Hepatocyte (in vitro differentiated cells): ENCODE data around the gene SMYD1. TPM values are rescaled to one million over a fixed set of nuclear protein-coding genes. Genes with fewer than 3 reads are reported as not detected.

Source experiments
- DNase-seq: peaks from one replicate; pipeline ENCODE4 v3.0.0-alpha.2; 2016; ENCODE audit warnings: low spot score
- H2AFZ ChIP-seq: fragments of 200-600 bp; sonication (generic); 2 replicates; pipeline ENCODE4 v1.6.0; 2016; ENCODE audit warnings: antibody characterized with exemption, mild to moderate bottlenecking
- H3K27ac ChIP-seq: fragments of 200-600 bp; sonication (generic); 2 replicates; pipeline ENCODE4 v1.5.1; 2016; ENCODE audit warnings: mild to moderate bottlenecking
- H3K27me3 ChIP-seq: fragments of 200-600 bp; sonication (generic); 2 replicates; pipeline ENCODE4 v1.6.1; 2016
- H3K36me3 ChIP-seq: fragments of 200-600 bp; sonication (generic); replicated peaks from 2 replicates; pipeline ENCODE4 v1.5.1; 2016; ENCODE audit warnings: low read depth; ENCODE audit not compliant: insufficient read depth
- H3K4me1 ChIP-seq: fragments of 200-600 bp; sonication (generic); 2 replicates; pipeline ENCODE4 v1.5.1; 2016; ENCODE audit warnings: mild to moderate bottlenecking, moderate library complexity; ENCODE audit not compliant: insufficient read depth
- H3K4me2 ChIP-seq: fragments of 200-600 bp; sonication (generic); 2 replicates; pipeline ENCODE4 v1.6.0; 2016
- H3K4me3 ChIP-seq: fragments of 200-600 bp; sonication (generic); 2 replicates; pipeline ENCODE4 v1.5.1; 2016; ENCODE audit warnings: mild to moderate bottlenecking
- H3K79me2 ChIP-seq: fragments of 200-600 bp; sonication (generic); 2 replicates; pipeline ENCODE4 v1.6.0; 2017; ENCODE audit warnings: mild to moderate bottlenecking
- H3K9me2 ChIP-seq: fragments of 200-600 bp; sonication (generic); replicated peaks from 2 replicates; pipeline ENCODE4 v1.6.0; 2017; ENCODE audit warnings: mild to moderate bottlenecking; ENCODE audit not compliant: insufficient read depth
- H3K9me3 ChIP-seq: fragments of 200-600 bp; sonication (generic); 2 replicates; pipeline ENCODE4 v1.5.1; 2016; ENCODE audit warnings: low read depth, mild to moderate bottlenecking
- H4K20me1 ChIP-seq: fragments of 200-600 bp; sonication (generic); 2 replicates; pipeline ENCODE4 v1.6.0; 2016; ENCODE audit warnings: mild to moderate bottlenecking; ENCODE audit not compliant: insufficient read depth, poor library complexity, severe bottlenecking
- EZH2 ChIP-seq: fragments of 200-600 bp; sonication (generic); IDR thresholded peaks from 2 replicates; pipeline ENCODE4 v1.6.1; 2016; ENCODE audit warnings: antibody characterized with exemption, mild to moderate bottlenecking, borderline replicate concordance
- EZH2phosphoT487 ChIP-seq: fragments of 200-600 bp; sonication (generic); IDR thresholded peaks from one replicate; pipeline ENCODE4 v1.6.1; 2018; ENCODE audit warnings: antibody characterized with exemption, mild to moderate bottlenecking, low read depth, moderate library complexity; ENCODE audit not compliant: unreplicated experiment, severe bottlenecking
- WGBS: methylation state at CpG from one replicate; pipeline ENCODE4 v1.1.6; 2016; ENCODE audit warnings: low lambda C conversion rate; ENCODE audit errors: missing lambda C conversion rate; 5-methylcytosine and 5-hydroxymethylcytosine counted together
- polyA plus RNA-seq: library from polyadenylated mRNA; unstranded; fragments of >200 nt; fragmentation: Nextera tagmentation; extraction: Ambion mirVana; gene quantifications from 2 replicates; pipeline ENCODE4 v1.2.1, GENCODE V29; 2016
- total RNA-seq: library from RNA; depleted of rRNA; stranded (reverse); fragments of >200 nt; gene quantifications from 2 replicates; pipeline ENCODE4 v1.2.3, GENCODE V29; 2014
- TF ChIP-seq, protein P1 (sequence below): fragments of 200-600 bp; sonication (generic); IDR thresholded peaks from 2 replicates; pipeline ENCODE4 v1.5.1; 2016; ENCODE audit warnings: antibody characterized with exemption, mild to moderate bottlenecking; ENCODE audit not compliant: poor library complexity

The SMYD1 gene
- total and polyA plus RNA-seq, 2 experiments from 2014 or later: 0.10 TPM; not detected in 1

DNA sequence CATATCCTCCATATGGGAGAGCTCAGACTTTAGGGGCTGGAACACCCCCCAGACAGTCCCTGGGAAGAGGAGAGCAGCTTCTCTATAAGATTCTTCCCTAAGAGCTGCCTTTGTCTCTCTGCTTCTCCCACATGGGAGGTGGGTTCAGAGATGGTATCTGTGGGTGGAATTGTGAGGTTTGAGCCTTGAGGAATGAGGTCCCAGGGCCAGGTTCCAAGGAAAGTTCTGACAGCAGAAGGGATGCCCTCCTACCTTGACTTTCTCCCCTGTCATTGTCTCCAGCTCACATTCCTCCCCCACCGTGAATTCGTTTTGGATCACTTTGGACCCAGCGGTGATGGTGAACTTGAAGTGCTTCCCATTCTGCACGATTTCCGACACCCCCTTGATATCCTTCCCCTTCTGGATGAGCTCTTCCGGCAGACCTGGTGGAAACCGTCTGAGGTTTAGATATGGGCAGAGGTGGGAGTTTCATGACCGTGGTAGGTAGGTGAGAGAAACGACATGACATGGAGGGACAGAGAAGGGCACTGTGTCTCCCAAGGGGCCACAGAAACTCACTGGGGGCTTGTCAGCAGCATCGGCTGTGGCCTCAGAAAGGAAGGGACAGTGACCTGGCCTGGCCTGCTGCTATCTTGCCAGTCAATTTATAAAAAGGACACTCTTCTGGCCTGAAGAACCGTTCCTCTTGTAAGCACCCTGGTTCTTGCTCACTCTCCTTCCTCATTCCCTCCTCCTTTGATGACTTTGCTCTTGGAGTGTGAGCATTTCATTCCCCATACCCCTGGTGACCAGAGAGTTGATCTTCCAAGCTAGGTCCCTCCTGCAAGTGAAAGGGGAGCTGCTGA lies 58.5 kb downstream of the SMYD1 start:
- H3K27ac ChIP-seq: peak overlapping the region; percentile 91
- peaks cover 2% of the 10 kb centered on the region for H3K79me2 ChIP-seq
- no peaks in the 10 kb centered on the region for H3K9me3 ChIP-seq
- no peak overlapping the region for H3K4me3 ChIP-seq
- H3K4me2 ChIP-seq: peak overlapping the region; percentile 71
- H2AFZ ChIP-seq: no peak overlapping the region
- H3K4me1 ChIP-seq: peaks cover 26% of the 10 kb centered on the region
- no peaks in the 10 kb centered on the region for H3K36me3 ChIP-seq
- peaks cover 5% of the 10 kb centered on the region for H4K20me1 ChIP-seq
- WGBS: 89% methylated on average over 11 of the region's 11 CpGs
- no peaks in the 10 kb centered on the region for H3K9me2 ChIP-seq
- TF ChIP-seq, protein P1, sequence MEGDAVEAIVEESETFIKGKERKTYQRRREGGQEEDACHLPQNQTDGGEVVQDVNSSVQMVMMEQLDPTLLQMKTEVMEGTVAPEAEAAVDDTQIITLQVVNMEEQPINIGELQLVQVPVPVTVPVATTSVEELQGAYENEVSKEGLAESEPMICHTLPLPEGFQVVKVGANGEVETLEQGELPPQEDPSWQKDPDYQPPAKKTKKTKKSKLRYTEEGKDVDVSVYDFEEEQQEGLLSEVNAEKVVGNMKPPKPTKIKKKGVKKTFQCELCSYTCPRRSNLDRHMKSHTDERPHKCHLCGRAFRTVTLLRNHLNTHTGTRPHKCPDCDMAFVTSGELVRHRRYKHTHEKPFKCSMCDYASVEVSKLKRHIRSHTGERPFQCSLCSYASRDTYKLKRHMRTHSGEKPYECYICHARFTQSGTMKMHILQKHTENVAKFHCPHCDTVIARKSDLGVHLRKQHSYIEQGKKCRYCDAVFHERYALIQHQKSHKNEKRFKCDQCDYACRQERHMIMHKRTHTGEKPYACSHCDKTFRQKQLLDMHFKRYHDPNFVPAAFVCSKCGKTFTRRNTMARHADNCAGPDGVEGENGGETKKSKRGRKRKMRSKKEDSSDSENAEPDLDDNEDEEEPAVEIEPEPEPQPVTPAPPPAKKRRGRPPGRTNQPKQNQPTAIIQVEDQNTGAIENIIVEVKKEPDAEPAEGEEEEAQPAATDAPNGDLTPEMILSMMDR: no peak
- TF ChIP-seq EZH2phosphoT487: no peak
- no peak for TF ChIP-seq EZH2
- no peak for DNase-seq
- H3K27me3 ChIP-seq: no peaks in the 10 kb centered on the region

DNA sequence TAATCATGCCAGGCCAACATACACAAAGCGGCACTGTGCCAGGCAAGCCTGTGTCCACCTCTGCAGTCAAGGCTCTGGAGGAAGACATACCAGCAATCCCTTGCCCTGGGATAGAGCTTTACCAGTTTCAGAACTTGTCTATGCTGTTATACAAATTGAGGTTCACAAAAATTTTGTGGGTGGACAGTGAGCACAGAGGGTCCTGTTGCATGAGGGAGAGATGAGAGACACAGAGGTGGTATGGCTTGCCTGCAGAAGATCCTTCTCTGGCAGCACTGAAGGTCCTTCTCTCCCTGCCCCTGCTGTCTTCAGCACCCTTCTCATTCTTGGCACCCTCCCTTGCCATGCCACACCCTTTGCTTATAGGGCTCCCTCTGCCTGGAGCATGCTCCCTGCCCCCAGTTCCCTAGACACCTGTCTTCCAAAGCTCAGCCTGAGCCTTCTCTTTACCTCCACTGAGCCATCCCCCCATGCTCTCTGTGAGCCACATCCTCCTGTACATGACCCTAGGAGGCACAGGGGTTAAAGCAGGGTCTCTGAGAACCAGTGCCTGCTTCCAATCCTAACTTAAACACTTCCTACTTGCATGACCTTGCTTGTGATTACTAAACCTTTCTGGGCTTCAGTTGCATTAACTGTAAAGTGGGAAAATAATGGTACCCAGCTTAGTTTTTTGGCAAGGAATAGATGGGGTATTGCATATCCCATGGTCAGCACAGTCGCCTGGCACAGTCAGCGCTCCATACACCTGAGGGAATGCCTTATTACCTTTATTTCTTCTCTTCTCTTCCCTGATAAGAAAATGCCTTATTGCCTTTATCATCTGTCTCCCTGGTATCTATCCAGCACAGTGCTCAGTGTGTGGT lies 59.4 kb downstream of the SMYD1 start:
- H3K36me3 ChIP-seq: no peaks in the 10 kb centered on the region
- H3K4me1 ChIP-seq: peaks cover 32% of the 10 kb centered on the region
- WGBS: 91% methylated on average over 3 of the region's 3 CpGs
- H3K79me2 ChIP-seq: peaks cover 2% of the 10 kb centered on the region
- no peaks in the 10 kb centered on the region for H3K27me3 ChIP-seq
- peaks cover 5% of the 10 kb centered on the region for H4K20me1 ChIP-seq
- peak overlapping the region; percentile 71 for H3K4me2 ChIP-seq
- no peaks in the 10 kb centered on the region for H3K9me2 ChIP-seq
- no peak overlapping the region for H2AFZ ChIP-seq
- no peaks in the 10 kb centered on the region for H3K9me3 ChIP-seq
- peak overlapping the region; percentile 23 for H3K4me3 ChIP-seq
- no peak for TF ChIP-seq EZH2phosphoT487
- no peak for TF ChIP-seq EZH2
- TF ChIP-seq, protein P1: no peak
- no peak for DNase-seq
- H3K27ac ChIP-seq: peak overlapping the region; percentile 91

DNA sequence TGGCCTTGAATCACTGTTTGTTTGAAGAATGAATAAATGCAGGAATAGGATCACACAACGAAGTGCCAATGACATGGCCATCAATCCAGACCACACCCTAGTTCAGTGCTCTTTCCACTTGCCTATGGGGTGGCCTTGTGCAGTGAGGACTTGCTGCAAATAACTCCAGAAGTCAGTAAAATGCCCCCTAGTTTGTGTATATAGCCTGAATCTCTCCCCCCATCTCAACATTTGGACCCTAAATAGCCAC lies 59.9 kb downstream of the SMYD1 start:
- H4K20me1 ChIP-seq: peaks cover 5% of the 10 kb centered on the region
- WGBS: 58% methylated on average over 1 of the region's 1 CpG
- no peaks in the 10 kb centered on the region for H3K9me3 ChIP-seq
- peaks cover 2% of the 10 kb centered on the region for H3K79me2 ChIP-seq
- peak overlapping the region; percentile 91 for H3K27ac ChIP-seq
- H3K4me2 ChIP-seq: peak overlapping the region; percentile 71
- no peak overlapping the region for H2AFZ ChIP-seq
- H3K27me3 ChIP-seq: no peaks in the 10 kb centered on the region
- H3K4me1 ChIP-seq: peaks cover 35% of the 10 kb centered on the region
- H3K9me2 ChIP-seq: no peaks in the 10 kb centered on the region
- no peaks in the 10 kb centered on the region for H3K36me3 ChIP-seq
- no peak for DNase-seq
- no peak overlapping the region for H3K4me3 ChIP-seq
- TF ChIP-seq, protein P1: no peak
- TF ChIP-seq EZH2: no peak
- no peak for TF ChIP-seq EZH2phosphoT487
